ENCODE data around the gene BCL2L11. TPM values are rescaled to one million over a fixed set of nuclear protein-coding genes. Genes with fewer than 3 reads are reported as not detected.

The BCL2L11 gene
- total and polyA plus RNA-seq, 11 donors: 1.9 to 16.2 (median 6.9) TPM

DNA sequence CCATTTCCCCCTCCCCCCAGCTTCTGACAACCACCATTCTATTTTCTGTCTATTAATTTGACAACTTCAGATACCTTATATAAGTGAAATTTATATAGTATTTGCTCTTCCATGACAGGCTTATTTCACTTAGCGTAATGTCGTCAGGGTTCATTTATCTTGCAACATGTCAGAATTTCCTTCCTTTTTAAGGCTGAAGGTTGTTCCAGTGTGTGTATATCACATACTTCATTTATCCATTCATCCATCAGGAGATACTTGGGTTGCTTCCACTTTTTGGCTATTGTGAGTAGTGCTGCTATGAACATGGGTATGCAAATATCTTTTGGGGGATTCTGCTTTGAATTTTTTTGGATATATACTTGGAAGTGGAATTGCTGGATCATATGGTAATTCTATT, 7.4 kb downstream of the BCL2L11 start:
- peaks cover 0 to 69% (median 40%) of the 10 kb centered on the region in 9 donors for H3K36me3 ChIP-seq
- intact Hi-C loops (cut with DNase I): no loop called here

DNA sequence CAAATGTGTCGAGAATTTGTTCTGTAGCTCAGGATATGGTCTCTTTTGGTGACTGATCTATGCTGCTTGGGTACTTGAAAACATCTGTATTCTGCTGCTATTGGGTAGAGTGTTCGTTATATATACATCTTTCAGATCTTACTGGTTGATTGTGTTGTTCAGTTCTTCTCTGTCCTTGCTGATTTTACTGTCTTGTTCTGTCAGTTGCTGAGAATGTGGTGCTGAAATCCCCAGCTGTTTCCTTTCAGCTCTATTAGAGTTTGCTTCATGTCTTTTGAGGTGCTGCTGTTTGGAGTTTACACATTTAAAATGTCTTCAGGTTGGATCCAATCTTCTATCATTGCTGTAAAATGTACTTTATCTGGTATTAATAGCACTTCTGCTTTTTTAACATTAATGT, 12.9 kb downstream of the BCL2L11 start:
- Histone ChIP-seq H3K4me3 (no peak overlapping the region), H3K36me3 (peaks cover 0 to 25% (median 18%) of the 10 kb centered on the region in 9 donors), H3K9me3 (no peaks in the 10 kb centered on the region), H3K4me1 (peaks cover 0 to 35% (median 20%) of the 10 kb centered on the region in 12 donors), H3K27ac (no peak overlapping the region), H3K27me3 (no peaks in the 10 kb centered on the region)
- ATAC-seq (no peak), DNase-seq (no peak)
- WGBS, 4 donors: 61 to 71% (median 67%) methylated on average over 2 of the region's 2 CpGs
- TF ChIP-seq, protein P1, sequence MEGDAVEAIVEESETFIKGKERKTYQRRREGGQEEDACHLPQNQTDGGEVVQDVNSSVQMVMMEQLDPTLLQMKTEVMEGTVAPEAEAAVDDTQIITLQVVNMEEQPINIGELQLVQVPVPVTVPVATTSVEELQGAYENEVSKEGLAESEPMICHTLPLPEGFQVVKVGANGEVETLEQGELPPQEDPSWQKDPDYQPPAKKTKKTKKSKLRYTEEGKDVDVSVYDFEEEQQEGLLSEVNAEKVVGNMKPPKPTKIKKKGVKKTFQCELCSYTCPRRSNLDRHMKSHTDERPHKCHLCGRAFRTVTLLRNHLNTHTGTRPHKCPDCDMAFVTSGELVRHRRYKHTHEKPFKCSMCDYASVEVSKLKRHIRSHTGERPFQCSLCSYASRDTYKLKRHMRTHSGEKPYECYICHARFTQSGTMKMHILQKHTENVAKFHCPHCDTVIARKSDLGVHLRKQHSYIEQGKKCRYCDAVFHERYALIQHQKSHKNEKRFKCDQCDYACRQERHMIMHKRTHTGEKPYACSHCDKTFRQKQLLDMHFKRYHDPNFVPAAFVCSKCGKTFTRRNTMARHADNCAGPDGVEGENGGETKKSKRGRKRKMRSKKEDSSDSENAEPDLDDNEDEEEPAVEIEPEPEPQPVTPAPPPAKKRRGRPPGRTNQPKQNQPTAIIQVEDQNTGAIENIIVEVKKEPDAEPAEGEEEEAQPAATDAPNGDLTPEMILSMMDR (IDR thresholded peaks at IDR 0.05): no peak
- no peak for TF ChIP-seq POLR2A (IDR thresholded peaks at IDR 0.05)
- intact Hi-C loops (cut with DNase I): loop anchor here in 2 of 10 donors (5.0 to 10.0 kb wide), 2 partner anchors 34 to 51 kb away; no protein-coding TSS in a partner anchor

More for the DNA sequence above, 7.4 kb downstream of the BCL2L11 start:
- DNase-seq (no peak), ATAC-seq (no peak)
- Histone ChIP-seq H3K27ac (no peak overlapping the region), H3K9me3 (no peaks in the 10 kb centered on the region), H3K4me1 (peaks cover 0 to 23% (median 8%) of the 10 kb centered on the region in 12 donors), H3K27me3 (no peaks in the 10 kb centered on the region), H3K4me3 (no peak overlapping the region)
- 91 to 95% (median 92%) methylated on average over 2 of the region's 2 CpGs for WGBS, 4 donors
- no peak for TF ChIP-seq POLR2A (IDR thresholded peaks at IDR 0.05)
- TF ChIP-seq, protein P1 (IDR thresholded peaks at IDR 0.05): no peak

DNA sequence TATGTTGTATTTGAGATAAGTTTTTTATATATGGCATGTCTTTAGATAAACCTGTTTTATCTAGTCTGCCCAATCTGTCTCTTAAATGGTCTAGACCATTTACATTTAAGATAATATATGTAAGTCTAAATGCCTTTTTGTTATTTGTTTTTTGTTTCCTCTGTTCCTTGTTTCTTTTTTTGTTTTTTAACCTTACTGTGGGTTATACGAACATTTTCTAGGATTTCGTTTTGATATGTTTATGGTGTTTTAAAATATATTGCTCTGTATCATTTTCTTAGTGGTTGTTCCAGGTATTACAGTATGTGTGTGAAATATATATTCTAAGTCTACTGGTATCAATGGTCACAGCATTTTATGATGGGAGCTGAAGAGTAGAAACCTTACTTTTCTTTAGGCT, 13.3 kb downstream of the BCL2L11 start:
- ATAC-seq (no peak), DNase-seq (no peak)
- TF ChIP-seq, protein P1 (IDR thresholded peaks at IDR 0.05): peak in 4 of 12 donors; percentile 10 to 60 (median 47)
- no peak for TF ChIP-seq POLR2A (IDR thresholded peaks at IDR 0.05)
- WGBS, 4 donors: 75 to 100% (median 96%) methylated on average over 2 of the region's 2 CpGs
- intact Hi-C loops (cut with DNase I): loop anchor here in 2 of 10 donors (5.0 to 10.0 kb wide), 2 partner anchors 33 to 51 kb away; no protein-coding TSS in a partner anchor
- Histone ChIP-seq H3K27ac (no peak overlapping the region), H3K9me3 (no peaks in the 10 kb centered on the region), H3K4me3 (no peak overlapping the region), H3K4me1 (peaks cover 0 to 38% (median 22%) of the 10 kb centered on the region in 12 donors), H3K36me3 (peaks cover 0 to 22% (median 14%) of the 10 kb centered on the region in 9 donors), H3K27me3 (no peaks in the 10 kb centered on the region)

DNA sequence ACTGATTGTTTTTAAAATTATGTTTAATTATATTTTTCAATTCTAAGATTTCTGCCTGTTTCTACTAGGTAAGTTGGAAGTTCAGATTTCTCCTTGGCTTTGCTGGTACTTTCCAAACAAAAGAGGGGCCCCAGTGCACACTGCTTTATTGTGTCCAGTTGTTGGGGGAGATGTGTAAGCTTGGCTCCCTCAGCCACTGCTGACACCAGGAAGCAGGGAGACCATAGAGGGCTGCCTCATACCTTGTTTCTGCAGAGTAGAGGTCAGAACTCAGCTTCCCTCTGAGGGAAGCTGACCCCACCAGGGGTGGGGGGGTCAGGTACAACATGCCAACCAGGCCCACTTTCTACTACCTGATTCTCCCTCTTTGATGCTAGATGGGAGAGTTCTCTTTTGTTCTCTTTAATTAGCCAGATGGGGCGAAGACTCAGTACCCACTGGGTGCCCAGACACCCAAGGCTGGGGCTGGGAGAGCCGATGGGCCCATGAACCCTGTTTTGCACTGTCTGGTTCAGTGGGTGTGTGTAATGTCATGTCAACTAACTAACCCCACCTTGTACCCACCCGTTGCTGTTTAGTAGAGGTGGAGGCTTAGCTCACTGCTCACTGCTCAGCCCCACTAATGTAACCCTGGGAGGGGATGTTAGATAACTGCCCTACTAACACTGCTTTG, 14.7 kb downstream of the BCL2L11 start:
- Histone ChIP-seq H3K36me3 (peaks cover 0 to 21% (median 1%) of the 10 kb centered on the region in 9 donors), H3K27ac (no peak overlapping the region), H3K9me3 (no peaks in the 10 kb centered on the region), H3K27me3 (no peaks in the 10 kb centered on the region), H3K4me1 (peaks cover 0 to 47% (median 27%) of the 10 kb centered on the region in 12 donors), H3K4me3 (no peak overlapping the region)
- intact Hi-C loops (cut with DNase I): loop anchor here in 1 of 10 donors (10.0 kb wide), 1 partner anchor 49 kb away; no protein-coding TSS in a partner anchor
- ATAC-seq (no peak), DNase-seq (no peak)
- 68 to 91% (median 75%) methylated on average over 3 of the region's 3 CpGs for WGBS, 4 donors
- TF ChIP-seq, protein P1 (IDR thresholded peaks at IDR 0.05): no peak
- TF ChIP-seq POLR2A (IDR thresholded peaks at IDR 0.05): no peak

Data from heart left ventricle (tissue), 16 donors.